Measurements from ENCODE around the gene ESPN. TPM values are rescaled to one million over a fixed set of nuclear protein-coding genes. Genes with fewer than 3 reads are reported as not detected.

The ESPN gene
- total RNA-seq, 1 experiment from 2014 or later: 2.2 TPM

DNA sequence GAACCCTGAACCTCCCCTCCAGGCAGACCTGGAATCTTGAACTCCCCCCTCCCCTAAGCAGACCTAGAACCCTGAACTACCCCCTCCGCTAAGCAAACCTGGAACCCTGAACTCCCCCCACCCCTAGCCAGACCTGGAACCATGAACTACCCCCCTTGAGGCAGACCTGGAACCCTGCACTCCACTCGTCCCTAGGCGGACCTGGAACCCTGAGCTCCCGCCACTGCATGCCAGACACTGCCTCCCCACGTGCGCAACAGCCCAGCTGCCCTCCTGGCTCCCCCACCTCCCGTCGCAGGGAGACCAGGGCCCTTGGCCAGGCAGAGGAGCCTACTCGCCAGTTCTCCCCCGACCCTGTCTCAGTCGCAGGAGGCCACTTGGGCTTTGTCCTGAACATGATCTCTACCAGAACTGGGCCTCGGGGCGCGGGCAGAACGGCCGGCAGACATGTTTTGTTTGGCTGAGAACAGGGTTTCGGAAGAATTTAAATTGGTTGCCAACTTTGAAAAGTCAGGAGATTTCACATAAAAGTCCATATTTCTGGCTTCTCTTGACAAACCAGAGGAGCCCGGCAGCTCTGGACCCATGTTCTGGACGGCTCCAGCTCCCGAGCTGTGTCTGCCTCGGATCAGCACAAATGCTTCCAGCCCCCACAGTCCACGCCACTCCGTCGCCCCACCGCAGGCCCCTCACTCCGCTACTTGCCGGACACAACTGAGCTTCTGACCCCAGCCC lies 76.1 kb downstream of the ESPN start:
- Mint-ChIP-seq H3K27me3 (ENCODE audit: unreplicated experiment) (peaks cover 63% of the 10 kb centered on the region), H3K27ac (ENCODE audit: unreplicated experiment) (no peak overlapping the region), H3K9me3 (ENCODE audit: low read depth, unreplicated experiment) (no peaks in the 10 kb centered on the region), H3K36me3 (ENCODE audit: insufficient read depth, unreplicated experiment) (peaks cover 5% of the 10 kb centered on the region), H3K4me3 (ENCODE audit: low read depth, unreplicated experiment) (no peak overlapping the region), H3K4me1 (ENCODE audit: low read depth, unreplicated experiment) (no peaks in the 10 kb centered on the region)
- no peak for DNase-seq
- intact Hi-C loops (cut with micrococcal nuclease; ENCODE audit: unreplicated experiment): no loop called here
- no TSS peak for BruUV-seq (replicated peaks)
- CTCF ChIA-PET: interaction anchor here (0.7 kb wide), 2 partner anchors 12 to 157 kb away, joined by 3 to 4 read pairs; no protein-coding TSS in a partner anchor
- TF ChIP-seq, protein P1, sequence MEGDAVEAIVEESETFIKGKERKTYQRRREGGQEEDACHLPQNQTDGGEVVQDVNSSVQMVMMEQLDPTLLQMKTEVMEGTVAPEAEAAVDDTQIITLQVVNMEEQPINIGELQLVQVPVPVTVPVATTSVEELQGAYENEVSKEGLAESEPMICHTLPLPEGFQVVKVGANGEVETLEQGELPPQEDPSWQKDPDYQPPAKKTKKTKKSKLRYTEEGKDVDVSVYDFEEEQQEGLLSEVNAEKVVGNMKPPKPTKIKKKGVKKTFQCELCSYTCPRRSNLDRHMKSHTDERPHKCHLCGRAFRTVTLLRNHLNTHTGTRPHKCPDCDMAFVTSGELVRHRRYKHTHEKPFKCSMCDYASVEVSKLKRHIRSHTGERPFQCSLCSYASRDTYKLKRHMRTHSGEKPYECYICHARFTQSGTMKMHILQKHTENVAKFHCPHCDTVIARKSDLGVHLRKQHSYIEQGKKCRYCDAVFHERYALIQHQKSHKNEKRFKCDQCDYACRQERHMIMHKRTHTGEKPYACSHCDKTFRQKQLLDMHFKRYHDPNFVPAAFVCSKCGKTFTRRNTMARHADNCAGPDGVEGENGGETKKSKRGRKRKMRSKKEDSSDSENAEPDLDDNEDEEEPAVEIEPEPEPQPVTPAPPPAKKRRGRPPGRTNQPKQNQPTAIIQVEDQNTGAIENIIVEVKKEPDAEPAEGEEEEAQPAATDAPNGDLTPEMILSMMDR (IDR thresholded peaks at IDR 0.05; ENCODE audit: unreplicated experiment): no peak

DNA sequence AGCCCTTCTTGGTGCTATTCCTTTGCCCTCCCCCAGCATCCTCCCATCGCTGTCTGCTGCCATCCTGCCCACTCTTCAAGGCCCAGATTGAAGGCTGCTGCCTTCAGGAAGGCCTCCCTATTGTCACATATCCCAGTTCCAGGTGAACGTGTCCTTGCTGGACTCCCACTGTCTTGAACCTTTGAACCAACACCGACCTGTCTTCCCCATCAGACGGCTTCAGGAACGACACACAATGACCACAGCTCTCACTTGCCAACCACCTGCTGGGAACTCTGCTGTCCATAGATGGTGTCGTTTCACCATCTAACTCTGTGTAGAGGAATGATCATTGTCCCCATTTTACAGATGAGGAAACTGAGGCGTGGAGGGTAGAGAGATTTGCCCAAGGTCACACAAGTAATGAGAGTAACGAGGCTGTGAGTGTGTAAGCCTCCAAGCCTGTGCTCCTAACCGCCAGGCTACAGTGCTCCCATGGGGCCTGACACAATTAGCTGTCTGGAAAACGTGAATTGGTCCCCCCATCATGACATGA lies 76.8 kb downstream of the ESPN start:
- BruUV-seq (replicated peaks): no TSS peak
- no peak for DNase-seq
- no peaks in the 10 kb centered on the region for H3K4me1 Mint-ChIP-seq (ENCODE audit: low read depth, unreplicated experiment)
- CTCF ChIA-PET: no interaction called here
- H3K9me3 Mint-ChIP-seq (ENCODE audit: low read depth, unreplicated experiment): no peaks in the 10 kb centered on the region
- H3K4me3 Mint-ChIP-seq (ENCODE audit: low read depth, unreplicated experiment): no peak overlapping the region
- TF ChIP-seq, protein P1 (IDR thresholded peaks at IDR 0.05; ENCODE audit: unreplicated experiment): no peak
- intact Hi-C loops (cut with micrococcal nuclease; ENCODE audit: unreplicated experiment): no loop called here
- H3K27me3 Mint-ChIP-seq (ENCODE audit: unreplicated experiment): peaks cover 58% of the 10 kb centered on the region
- peaks cover 5% of the 10 kb centered on the region for H3K36me3 Mint-ChIP-seq (ENCODE audit: insufficient read depth, unreplicated experiment)
- H3K27ac Mint-ChIP-seq (ENCODE audit: unreplicated experiment): no peak overlapping the region

DNA sequence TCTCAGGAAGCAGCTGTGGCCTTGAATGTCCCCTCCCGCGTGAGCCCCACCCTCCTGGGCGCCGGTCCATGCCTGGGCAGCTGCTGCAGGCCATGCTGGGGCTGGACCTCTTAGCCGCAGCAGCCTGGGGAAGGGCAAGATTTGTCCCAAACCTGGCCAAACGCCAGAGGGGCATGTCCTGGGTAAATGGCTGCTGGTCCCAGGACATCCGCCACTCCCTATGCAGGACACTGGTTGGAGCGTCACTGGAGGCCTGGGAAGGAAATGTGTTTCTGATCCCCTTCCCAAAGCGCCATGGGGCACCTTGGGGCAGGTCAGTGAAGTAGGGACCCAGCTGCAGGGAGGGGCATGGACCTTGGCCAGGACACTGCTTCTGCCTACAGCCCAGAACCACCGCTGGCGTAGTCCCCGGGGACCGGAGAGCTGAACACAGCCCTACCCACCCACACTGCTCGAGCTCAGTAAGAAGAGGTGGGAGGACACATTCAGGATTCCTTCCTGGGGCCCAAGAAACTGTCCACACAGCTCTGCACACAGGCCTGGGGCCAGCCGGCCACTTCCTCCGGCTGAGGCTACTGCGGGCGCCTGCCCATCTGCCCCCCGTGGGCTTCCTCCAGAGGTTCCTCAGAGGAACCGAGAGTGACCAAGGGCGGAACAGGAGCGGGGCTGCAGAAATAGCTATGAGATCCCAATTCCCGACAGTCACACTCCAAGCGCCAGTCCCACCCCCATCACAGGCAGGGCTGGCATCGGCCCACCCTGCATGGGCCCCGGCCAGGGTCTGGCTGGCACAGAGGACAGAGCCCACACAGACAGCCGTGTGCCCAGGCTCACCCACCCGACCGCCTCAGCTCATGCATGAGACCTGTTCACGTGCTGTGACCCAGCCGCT lies 77.7 kb downstream of the ESPN start:
- Mint-ChIP-seq H3K9me3 (ENCODE audit: low read depth, unreplicated experiment) (no peaks in the 10 kb centered on the region), H3K27ac (ENCODE audit: unreplicated experiment) (no peak overlapping the region), H3K4me3 (ENCODE audit: low read depth, unreplicated experiment) (no peak overlapping the region), H3K36me3 (ENCODE audit: insufficient read depth, unreplicated experiment) (peaks cover 5% of the 10 kb centered on the region), H3K27me3 (ENCODE audit: unreplicated experiment) (peaks cover 56% of the 10 kb centered on the region), H3K4me1 (ENCODE audit: low read depth, unreplicated experiment) (no peaks in the 10 kb centered on the region)
- TF ChIP-seq, protein P1 (IDR thresholded peaks at IDR 0.05; ENCODE audit: unreplicated experiment): no peak
- intact Hi-C loops (cut with micrococcal nuclease; ENCODE audit: unreplicated experiment): no loop called here
- CTCF ChIA-PET: no interaction called here
- no TSS peak for BruUV-seq (replicated peaks)
- DNase-seq: no peak

DNA sequence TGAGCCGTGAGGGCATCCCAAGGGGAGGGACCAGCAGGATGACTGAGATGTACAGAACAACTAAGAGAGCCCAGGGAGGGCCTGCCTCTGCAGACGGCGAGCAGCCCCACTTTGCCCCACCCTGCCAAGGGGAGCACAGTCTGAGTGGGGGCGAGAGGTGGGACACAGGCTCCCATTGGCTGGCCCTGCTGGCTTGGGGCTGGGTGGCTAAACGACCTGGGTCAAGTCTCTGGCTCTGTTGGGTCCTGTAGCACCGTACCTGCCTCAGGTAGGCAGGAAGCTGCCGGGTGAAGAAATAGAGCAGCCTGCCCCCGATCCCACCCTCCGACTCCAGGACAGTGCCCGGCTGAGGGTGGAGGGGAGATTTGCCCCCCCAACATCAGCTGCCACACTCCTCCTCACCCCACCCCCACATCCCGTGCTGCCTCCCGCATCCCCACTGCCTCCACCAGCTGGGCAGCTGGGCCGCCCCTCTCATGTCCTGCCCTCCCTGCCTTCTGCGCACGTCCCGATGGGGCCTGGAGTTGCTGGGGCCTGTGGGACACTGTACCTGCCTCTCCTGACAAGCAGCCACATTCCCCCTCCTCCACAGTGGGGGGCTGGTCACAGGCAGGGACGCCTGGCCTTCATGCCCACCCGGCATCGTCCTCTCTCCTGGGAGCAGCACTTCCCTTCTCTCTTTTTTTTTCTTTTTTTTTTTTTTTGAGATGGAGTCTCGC lies 79.5 kb downstream of the ESPN start:
- TF ChIP-seq, protein P1 (IDR thresholded peaks at IDR 0.05; ENCODE audit: unreplicated experiment): no peak
- Mint-ChIP-seq H3K4me1 (ENCODE audit: low read depth, unreplicated experiment) (no peaks in the 10 kb centered on the region), H3K9me3 (ENCODE audit: low read depth, unreplicated experiment) (no peaks in the 10 kb centered on the region), H3K4me3 (ENCODE audit: low read depth, unreplicated experiment) (no peak overlapping the region), H3K27me3 (ENCODE audit: unreplicated experiment) (peaks cover 48% of the 10 kb centered on the region), H3K27ac (ENCODE audit: unreplicated experiment) (no peak overlapping the region), H3K36me3 (ENCODE audit: insufficient read depth, unreplicated experiment) (peaks cover 5% of the 10 kb centered on the region)
- BruUV-seq (replicated peaks): no TSS peak
- CTCF ChIA-PET: no interaction called here
- DNase-seq: no peak
- intact Hi-C loops (cut with micrococcal nuclease; ENCODE audit: unreplicated experiment): no loop called here

Measured in Calu3 (cell line).